ENCODE data around the gene ARHGEF28.

The ARHGEF28 gene

DNA sequence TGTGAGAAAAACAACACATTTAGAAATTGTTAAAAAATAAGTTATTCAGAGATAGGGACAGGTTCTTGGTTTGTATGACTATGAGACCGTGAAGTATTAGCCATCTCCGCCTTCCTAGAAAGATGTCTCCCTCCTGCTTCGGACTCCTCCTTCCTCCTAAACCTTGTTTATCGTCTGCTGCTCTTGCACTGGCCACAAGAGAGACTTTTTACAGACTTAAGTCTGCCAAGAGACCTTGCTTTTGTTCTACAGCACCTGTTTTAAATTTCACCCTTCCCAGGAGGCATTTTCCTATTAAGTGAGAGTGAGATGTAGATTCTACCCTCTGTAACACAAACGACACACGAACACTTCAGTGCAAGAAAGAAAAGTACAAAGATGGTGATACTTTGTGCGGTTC lies 274.6 kb downstream of the ARHGEF28 start:
- no peak for FAIRE-seq
- DNase-seq (ENCODE audit: insufficient read length, low spot score), result no peak

DNA sequence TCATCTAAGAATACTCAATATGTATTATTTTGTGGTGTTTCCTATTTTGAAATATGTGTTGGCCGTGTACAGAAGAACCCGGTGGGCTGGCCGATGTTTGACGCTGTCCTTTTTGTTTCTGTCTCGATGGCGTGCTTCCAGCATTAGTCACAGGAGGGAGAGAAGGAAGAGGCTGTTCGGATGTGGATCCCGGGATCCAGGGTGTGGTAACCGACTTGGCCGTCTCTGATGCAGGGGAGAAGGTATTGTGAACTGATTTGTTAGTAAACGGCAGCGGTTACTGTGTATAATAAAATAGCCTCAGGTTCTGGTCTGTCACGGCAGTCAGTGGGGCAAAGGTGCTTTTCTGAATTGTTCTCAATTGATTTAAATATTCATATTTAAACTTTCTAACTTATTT lies 275.0 kb downstream of the ARHGEF28 start:
- TF ChIP-seq, protein P1, sequence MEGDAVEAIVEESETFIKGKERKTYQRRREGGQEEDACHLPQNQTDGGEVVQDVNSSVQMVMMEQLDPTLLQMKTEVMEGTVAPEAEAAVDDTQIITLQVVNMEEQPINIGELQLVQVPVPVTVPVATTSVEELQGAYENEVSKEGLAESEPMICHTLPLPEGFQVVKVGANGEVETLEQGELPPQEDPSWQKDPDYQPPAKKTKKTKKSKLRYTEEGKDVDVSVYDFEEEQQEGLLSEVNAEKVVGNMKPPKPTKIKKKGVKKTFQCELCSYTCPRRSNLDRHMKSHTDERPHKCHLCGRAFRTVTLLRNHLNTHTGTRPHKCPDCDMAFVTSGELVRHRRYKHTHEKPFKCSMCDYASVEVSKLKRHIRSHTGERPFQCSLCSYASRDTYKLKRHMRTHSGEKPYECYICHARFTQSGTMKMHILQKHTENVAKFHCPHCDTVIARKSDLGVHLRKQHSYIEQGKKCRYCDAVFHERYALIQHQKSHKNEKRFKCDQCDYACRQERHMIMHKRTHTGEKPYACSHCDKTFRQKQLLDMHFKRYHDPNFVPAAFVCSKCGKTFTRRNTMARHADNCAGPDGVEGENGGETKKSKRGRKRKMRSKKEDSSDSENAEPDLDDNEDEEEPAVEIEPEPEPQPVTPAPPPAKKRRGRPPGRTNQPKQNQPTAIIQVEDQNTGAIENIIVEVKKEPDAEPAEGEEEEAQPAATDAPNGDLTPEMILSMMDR (IDR thresholded peaks at IDR 0.05; ENCODE audit: insufficient read depth, missing control alignments), result no peak
- DNase-seq (ENCODE audit: insufficient read length, low spot score), result no peak
- no peak for FAIRE-seq

More for the DNA sequence above, 274.6 kb downstream of the ARHGEF28 start:
- TF ChIP-seq, protein P1 (IDR thresholded peaks at IDR 0.05; ENCODE audit: insufficient read depth, missing control alignments), result no peak

DNA sequence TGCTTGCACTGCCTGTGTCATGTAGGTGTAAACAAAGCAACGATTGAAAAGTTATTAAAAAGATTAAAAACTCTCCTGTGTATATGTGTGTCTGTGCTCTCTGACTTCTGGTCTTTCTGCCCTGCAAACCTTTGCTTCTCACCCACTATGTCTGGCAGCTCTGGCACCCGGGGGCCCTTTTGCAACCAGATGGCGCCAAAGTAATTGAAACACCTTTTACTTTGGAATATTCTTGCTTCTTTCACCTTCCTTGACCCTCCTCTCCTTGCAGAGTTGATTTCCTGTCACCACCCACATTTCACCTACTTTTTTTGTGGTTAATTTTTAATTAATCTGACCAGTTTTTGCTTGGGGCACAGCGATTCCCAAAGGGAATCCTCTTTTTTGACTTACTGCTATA lies 275.5 kb downstream of the ARHGEF28 start:
- TF ChIP-seq, protein P1 (IDR thresholded peaks at IDR 0.05; ENCODE audit: insufficient read depth, missing control alignments), result peak; percentile 30
- FAIRE-seq (no peak), DNase-seq (ENCODE audit: insufficient read length, low spot score) (no peak)

DNA sequence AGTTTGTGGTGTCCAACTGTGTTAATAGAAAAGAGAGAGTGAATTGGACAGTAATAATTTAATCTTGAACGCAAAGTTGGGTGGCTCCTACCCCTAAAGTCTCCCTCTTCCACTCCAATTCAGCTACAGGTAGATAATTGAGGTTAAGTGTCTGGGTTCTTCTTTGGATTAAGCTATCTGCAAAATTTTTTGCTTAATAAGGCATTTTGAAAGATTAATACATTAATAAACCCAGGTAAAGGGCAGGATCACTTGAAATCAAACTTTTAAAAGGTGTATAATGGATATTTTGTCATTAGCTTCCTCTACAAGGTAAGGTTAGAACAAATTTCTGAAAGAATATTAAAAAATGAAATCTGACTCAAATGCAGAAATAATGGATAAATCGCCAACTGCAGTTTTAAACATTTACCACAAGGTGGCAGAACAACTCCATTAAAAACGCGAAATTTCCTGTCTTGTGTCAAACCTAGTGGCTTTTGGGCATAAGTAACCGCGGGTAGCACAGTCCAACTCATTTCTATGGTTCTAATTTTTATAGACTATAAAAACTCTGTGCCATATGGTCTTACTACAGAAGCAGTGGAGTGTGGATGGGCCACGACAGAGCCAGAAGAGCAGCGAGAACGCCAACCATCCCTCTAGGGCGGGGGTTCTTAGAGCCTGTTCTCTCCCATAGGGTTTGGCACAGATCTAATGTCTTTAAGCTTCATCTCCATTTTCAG lies 276.5 kb downstream of the ARHGEF28 start:
- TF ChIP-seq, protein P1 (IDR thresholded peaks at IDR 0.05; ENCODE audit: insufficient read depth, missing control alignments), result peak; percentile 93

DNA sequence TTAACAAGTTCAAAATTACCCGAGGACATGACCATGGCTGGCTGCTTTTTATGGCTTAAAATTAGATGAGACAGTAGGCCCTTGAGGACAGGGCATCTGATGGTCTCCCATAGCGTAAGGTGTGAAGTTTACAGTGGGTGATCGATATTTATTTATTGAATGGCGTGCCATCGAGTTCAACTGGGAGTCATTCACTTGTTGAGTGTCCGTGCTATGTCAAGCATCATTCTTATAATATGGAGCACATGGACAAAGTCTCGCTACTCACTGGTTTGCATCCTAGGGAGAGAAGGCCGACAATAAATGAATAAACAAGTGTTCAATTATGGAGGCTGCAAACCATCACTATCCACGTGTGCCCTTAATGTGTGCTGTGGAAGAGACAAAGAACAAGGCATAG lies 277.2 kb downstream of the ARHGEF28 start:
- DNase-seq (ENCODE audit: insufficient read length, low spot score) (no peak), FAIRE-seq (no peak)
- TF ChIP-seq, protein P1 (IDR thresholded peaks at IDR 0.05; ENCODE audit: insufficient read depth, missing control alignments), result no peak

More for the DNA sequence above, 276.5 kb downstream of the ARHGEF28 start:
- FAIRE-seq, result peak; percentile 89
- no peak for DNase-seq (ENCODE audit: insufficient read length, low spot score)

DNA sequence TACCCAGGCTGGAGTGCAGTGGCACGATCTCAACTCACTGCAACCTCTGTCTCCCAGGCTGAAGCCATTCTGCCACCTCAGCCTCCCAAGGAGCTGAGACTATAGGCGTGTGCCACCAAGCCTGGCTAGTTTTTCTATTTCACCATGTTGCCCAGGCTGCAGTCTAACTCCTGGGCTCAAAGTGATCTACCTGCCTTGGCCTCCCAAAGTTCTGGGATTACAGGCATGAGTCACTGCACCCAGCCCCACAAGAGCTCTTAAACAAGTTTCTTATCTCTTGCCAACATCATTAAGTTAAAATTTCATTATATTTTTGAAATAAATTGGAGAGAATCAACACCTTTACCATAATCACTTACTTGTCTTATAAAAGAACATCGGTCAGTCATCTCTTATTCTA lies 280.3 kb downstream of the ARHGEF28 start:
- FAIRE-seq (no peak), DNase-seq (ENCODE audit: insufficient read length, low spot score) (no peak)
- TF ChIP-seq, protein P1 (IDR thresholded peaks at IDR 0.05; ENCODE audit: insufficient read depth, missing control alignments), result no peak

DNA sequence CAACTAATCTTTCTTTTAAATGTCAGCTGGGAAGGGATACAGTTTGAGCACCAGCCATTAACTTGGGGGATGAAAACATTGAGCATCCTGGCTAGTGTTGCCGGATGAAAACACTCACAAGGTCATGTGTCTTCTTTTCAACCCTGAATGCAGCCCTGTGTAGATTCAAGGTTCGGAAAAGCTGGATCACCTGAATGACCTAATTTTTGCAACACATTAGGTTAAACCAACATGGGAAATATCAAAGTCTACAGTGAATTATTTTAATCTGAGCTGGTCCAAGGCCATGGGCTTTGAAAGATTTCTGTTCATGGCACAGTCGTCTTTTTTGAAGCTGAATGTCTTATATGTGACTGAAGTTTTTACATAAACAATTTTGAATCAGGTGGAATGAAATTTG lies 281.2 kb downstream of the ARHGEF28 start:
- FAIRE-seq (no peak), DNase-seq (ENCODE audit: insufficient read length, low spot score) (no peak)
- TF ChIP-seq, protein P1 (IDR thresholded peaks at IDR 0.05; ENCODE audit: insufficient read depth, missing control alignments), result no peak

All from D721Med (cell line).